ENCODE data around the gene AQP9. TPM values are rescaled to one million over a fixed set of nuclear protein-coding genes. Genes with fewer than 3 reads are reported as not detected.

AQP9 gene
- polyA plus RNA-seq, 1 experiment, result not detected

DNA sequence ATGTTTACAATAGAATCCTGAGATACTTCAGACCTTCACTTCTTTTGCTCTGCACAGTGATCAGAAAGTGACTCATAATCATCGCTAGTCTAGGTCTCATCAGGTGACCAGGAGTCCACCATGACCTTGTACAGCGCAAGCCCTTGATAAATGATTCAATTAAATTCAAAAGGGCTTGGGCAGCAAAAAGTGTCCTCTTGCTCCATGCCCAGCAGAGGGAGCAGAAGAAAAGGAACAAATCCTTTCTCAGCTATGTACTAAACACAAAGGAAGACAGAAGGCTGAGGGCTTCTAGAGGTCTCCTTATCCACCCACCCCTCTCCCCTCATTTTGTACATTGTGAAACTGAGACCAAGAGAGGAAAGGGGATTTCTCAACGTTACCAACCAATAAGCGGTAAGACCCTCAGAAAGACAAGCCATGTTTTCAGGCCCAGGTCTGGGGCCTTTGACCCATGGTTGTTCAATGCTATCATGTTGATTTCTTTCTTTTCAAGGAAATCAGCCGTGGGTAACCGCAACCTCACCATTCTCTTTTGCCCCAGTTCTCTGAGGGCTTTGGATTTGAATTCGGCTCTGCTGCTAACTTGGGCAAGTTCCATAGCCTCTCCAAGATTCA is 74.8 kb downstream of the AQP9 start:
- no peak for DNase-seq (ENCODE audit: low read depth, low spot score)
- Histone ChIP-seq H3K27me3 (ENCODE audit: control insufficient read depth, insufficient read depth, low read length) (no peaks in the 10 kb centered on the region), H3K27ac (ENCODE audit: low read depth, low read length) (no peak overlapping the region), H3K4me3 (ENCODE audit: low read depth, low read length) (no peak overlapping the region), H3K9me3 (ENCODE audit: control insufficient read depth, insufficient read depth, low read length) (no peaks in the 10 kb centered on the region)
- ChIA-PET CTCF (interaction anchor here (0.6 to 2.6 kb wide), 15 partner anchors 8 to 1316 kb away, joined by 3 to 14 read pairs (median 4); partner anchors contain the start of genes ADAM10 and MINDY2), POLR2A (no interaction called here)
- TF ChIP-seq, protein P1, sequence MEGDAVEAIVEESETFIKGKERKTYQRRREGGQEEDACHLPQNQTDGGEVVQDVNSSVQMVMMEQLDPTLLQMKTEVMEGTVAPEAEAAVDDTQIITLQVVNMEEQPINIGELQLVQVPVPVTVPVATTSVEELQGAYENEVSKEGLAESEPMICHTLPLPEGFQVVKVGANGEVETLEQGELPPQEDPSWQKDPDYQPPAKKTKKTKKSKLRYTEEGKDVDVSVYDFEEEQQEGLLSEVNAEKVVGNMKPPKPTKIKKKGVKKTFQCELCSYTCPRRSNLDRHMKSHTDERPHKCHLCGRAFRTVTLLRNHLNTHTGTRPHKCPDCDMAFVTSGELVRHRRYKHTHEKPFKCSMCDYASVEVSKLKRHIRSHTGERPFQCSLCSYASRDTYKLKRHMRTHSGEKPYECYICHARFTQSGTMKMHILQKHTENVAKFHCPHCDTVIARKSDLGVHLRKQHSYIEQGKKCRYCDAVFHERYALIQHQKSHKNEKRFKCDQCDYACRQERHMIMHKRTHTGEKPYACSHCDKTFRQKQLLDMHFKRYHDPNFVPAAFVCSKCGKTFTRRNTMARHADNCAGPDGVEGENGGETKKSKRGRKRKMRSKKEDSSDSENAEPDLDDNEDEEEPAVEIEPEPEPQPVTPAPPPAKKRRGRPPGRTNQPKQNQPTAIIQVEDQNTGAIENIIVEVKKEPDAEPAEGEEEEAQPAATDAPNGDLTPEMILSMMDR (IDR thresholded peaks at IDR 0.05; ENCODE audit: low read depth, low read length), result peak; percentile 71

DNA sequence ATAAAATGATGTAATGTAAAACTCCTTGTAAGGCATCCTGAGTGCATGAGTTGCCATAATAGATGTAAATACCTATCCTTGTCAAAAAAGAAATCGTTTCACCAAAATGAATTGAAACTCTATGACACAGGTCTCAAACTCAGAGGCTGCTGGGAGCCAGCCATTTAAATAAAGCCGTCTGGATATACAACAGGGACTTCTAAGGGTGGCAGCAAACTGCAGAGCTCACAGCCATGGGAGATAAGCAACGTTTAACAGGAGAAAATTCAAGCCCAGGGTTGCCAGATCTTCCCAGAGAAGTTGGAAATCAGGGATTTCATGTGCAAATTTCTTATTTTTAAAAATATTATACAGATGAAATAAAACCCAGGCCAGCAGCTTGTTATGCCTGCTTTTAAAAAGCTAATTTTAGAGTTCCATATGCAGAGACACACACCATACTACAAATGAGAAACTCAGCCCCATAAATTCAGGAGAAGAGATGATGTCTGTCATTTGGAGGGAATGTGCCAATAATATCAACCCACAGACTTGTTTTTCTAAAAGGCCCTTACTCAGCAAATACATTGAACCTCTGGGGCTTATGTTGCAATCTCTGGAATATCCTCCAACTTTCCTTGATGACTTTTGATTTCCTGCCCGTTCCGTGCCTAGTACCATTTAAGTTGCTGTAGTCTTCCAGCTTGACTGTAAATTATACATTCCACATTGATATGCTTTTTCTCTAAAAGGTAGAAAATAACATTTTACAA is 75.6 kb downstream of the AQP9 start:
- ChIA-PET CTCF (interaction anchor here (0.5 to 2.6 kb wide), 8 partner anchors 9 to 1319 kb away, joined by 3 to 14 read pairs (median 6); partner anchors contain the start of gene MINDY2), POLR2A (interaction anchor here (0.7 kb wide), 1 partner anchor 557 kb away, joined by 4 read pairs; the partner anchor contains the start of gene MINDY2)
- Histone ChIP-seq H3K9me3 (ENCODE audit: control insufficient read depth, insufficient read depth, low read length) (no peaks in the 10 kb centered on the region), H3K27me3 (ENCODE audit: control insufficient read depth, insufficient read depth, low read length) (no peaks in the 10 kb centered on the region), H3K4me3 (ENCODE audit: low read depth, low read length) (no peak overlapping the region), H3K27ac (ENCODE audit: low read depth, low read length) (no peak overlapping the region)
- TF ChIP-seq, protein P1 (IDR thresholded peaks at IDR 0.05; ENCODE audit: low read depth, low read length), result no peak
- no peak for DNase-seq (ENCODE audit: low read depth, low spot score)

DNA sequence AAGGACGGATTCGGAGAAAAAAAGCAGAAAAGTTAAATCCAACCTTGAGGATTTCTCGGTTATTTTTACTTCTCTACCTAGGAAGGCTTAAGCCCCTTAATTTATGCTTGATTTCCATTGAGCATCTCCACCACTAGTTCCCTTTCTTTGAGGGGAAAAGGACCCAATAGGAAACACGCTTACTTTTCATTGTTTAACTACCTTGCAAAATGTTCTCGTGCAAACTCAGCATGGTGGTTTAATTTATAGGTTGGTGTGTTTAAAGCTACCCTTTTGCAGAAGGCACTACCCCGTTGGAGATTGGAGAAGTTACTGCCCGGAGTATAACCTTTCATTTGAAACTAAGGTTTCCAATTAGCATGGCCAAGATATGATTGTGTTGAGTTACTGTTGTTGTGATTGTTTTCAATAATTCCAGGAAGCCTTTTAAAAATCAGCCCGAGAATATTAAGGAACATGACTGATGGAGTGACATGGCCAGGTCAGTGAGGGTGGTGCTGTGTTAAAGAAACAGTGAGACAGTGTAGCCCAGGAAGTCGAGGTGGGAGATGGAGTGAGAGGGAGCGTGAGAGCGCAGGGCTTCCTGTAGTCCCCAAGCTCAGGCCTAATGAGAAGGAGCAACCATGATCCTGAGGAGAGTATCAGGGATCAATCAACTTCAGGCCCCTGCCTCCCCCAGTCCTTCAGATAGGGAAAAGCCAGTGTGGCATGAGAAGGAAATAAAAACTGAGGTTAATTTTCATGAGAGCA is 76.6 kb downstream of the AQP9 start:
- CTCF ChIA-PET, result interaction anchor here (1.1 to 2.6 kb wide), 4 partner anchors 8 to 1318 kb away, joined by 3 to 13 read pairs (median 6); no protein-coding TSS in a partner anchor

DNA sequence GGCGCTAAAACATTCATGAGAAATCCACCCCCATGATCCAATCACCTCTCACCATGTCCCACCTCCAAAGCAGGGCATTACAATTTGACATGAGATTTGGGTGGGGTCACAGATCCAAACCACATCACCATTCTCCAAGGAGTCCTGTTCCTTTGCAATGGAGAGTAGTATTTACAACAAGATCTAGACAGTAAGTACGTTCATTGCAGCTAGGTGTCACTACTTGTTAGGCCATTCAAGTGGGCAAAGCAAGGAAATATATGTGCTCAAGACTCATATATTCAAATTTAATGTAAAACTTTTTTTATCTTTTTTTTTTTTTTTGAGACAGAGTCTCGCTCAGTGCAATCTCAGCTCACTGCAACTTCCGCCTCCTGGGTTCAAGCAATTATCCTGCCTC is 79.3 kb downstream of the AQP9 start:
- no peak overlapping the region for H3K4me3 ChIP-seq (ENCODE audit: low read depth, low read length)
- H3K9me3 ChIP-seq (ENCODE audit: control insufficient read depth, insufficient read depth, low read length), result no peaks in the 10 kb centered on the region
- ChIA-PET CTCF (interaction anchor here (0.7 to 1.6 kb wide), 2 partner anchors 141 to 174 kb away, joined by 3 read pairs; no protein-coding TSS in a partner anchor), POLR2A (no interaction called here)
- DNase-seq (ENCODE audit: low read depth, low spot score), result no peak
- no peaks in the 10 kb centered on the region for H3K27me3 ChIP-seq (ENCODE audit: control insufficient read depth, insufficient read depth, low read length)
- no peak overlapping the region for H3K27ac ChIP-seq (ENCODE audit: low read depth, low read length)
- TF ChIP-seq, protein P1 (IDR thresholded peaks at IDR 0.05; ENCODE audit: low read depth, low read length), result no peak

More for the DNA sequence above, 76.6 kb downstream of the AQP9 start:
- no peak overlapping the region for H3K4me3 ChIP-seq (ENCODE audit: low read depth, low read length)
- no peak overlapping the region for H3K27ac ChIP-seq (ENCODE audit: low read depth, low read length)
- no peaks in the 10 kb centered on the region for H3K27me3 ChIP-seq (ENCODE audit: control insufficient read depth, insufficient read depth, low read length)
- DNase-seq (ENCODE audit: low read depth, low spot score), result no peak
- TF ChIP-seq, protein P1 (IDR thresholded peaks at IDR 0.05; ENCODE audit: low read depth, low read length), result no peak
- POLR2A ChIA-PET, result interaction anchor here (0.7 kb wide), 1 partner anchor 556 kb away, joined by 4 read pairs; the partner anchor contains the start of gene MINDY2
- no peaks in the 10 kb centered on the region for H3K9me3 ChIP-seq (ENCODE audit: control insufficient read depth, insufficient read depth, low read length)

Measured in AG04450 (cell line).